Fibroblast of lung (primary cell): ENCODE data around the gene USH1C. TPM values are rescaled to one million over a fixed set of nuclear protein-coding genes. Genes with fewer than 3 reads are reported as not detected.
A peak's percentile ranks its signal among the peaks of the same experiment; 100 is the strongest.

Source experiments
- DNase-seq, 2 donors: peaks; one replicate each; pipeline versions ENCODE4 v3.0.0 to v3.0.0-alpha.2; 2010; ENCODE audit warnings: low read depth in 2 of 2
- H2AFZ ChIP-seq: 2 replicates; pipeline ENCODE4 v1.5.1; 2012; ENCODE audit warnings: low read length, control low read depth, inconsistent platforms
- H3K27ac ChIP-seq: 2 replicates; pipeline ENCODE4 v1.5.1; 2011; ENCODE audit warnings: low read length, control low read depth; ENCODE audit not compliant: insufficient read depth
- H3K27me3 ChIP-seq: 2 replicates; pipeline ENCODE4 v1.5.1; 2011; ENCODE audit warnings: mild to moderate bottlenecking, low read length; ENCODE audit not compliant: control insufficient read depth, insufficient read depth
- H3K36me3 ChIP-seq: 2 replicates; pipeline ENCODE4 v1.5.1; 2011; ENCODE audit warnings: low read length; ENCODE audit not compliant: control insufficient read depth, insufficient read depth
- H3K4me1 ChIP-seq: 2 replicates; pipeline ENCODE4 v1.5.1; 2011; ENCODE audit warnings: low read length; ENCODE audit not compliant: control insufficient read depth, insufficient read depth; ENCODE audit errors: extremely low read depth
- H3K4me2 ChIP-seq: 2 replicates; pipeline ENCODE4 v1.5.1; 2011; ENCODE audit warnings: low read length, control low read depth; ENCODE audit not compliant: insufficient read depth; ENCODE audit errors: extremely low read depth
- H3K4me3 ChIP-seq, 4 experiments: fragments of 200-600 bp in 1 of 4; sonication (generic) in 1 of 4; replicated peaks in 1 of 4; 2 replicates each; pipeline ENCODE4 v1.5.1; 2011 to 2016; ENCODE audit warnings: low read length in 4 of 4, low read depth in 3 of 4, mild to moderate bottlenecking in 3 of 4, control low read depth in 2 of 4, inconsistent platforms in 1 of 4, mixed read lengths in 1 of 4; ENCODE audit not compliant: insufficient read depth in 1 of 4; ENCODE audit errors: control extremely low read depth in 1 of 4
- H3K79me2 ChIP-seq: 2 replicates; pipeline ENCODE4 v1.5.1; 2012; ENCODE audit warnings: mild to moderate bottlenecking, low read length, inconsistent platforms; ENCODE audit not compliant: control insufficient read depth, insufficient read depth
- H3K9ac ChIP-seq: 2 replicates; pipeline ENCODE4 v1.5.1; 2011; ENCODE audit warnings: mild to moderate bottlenecking, low read length, control low read depth; ENCODE audit not compliant: insufficient read depth
- H3K9me3 ChIP-seq: 2 replicates; pipeline ENCODE4 v1.5.1; 2012; ENCODE audit warnings: low read depth, low read length; ENCODE audit not compliant: control insufficient read depth, insufficient read depth
- H4K20me1 ChIP-seq: 2 replicates; pipeline ENCODE4 v1.5.1; 2011; ENCODE audit warnings: low read length; ENCODE audit not compliant: control insufficient read depth, insufficient read depth; ENCODE audit errors: extremely low read depth
- EZH2 ChIP-seq: IDR thresholded peaks from 2 replicates; pipeline ENCODE4 v1.5.1; 2012; ENCODE audit warnings: low read length, control low read depth, mild to moderate bottlenecking; ENCODE audit errors: missing control alignments
- polyA plus RNA-seq, 2 donors: library from polyadenylated mRNA; depleted of rRNA in 1 of 2; stranded (reverse) in 1 of 2; unstranded in 1 of 2; fragments of >200 nt; gene quantifications; 2 replicates each; pipeline ENCODE4 v1.2.1, GENCODE V29; 2011 to 2012; ENCODE audit warnings: missing spikeins in 1 of 2
- total RNA-seq: library from RNA; depleted of rRNA; stranded (reverse); fragments of >200 nt; gene quantifications from 2 replicates; pipeline ENCODE4 v1.2.1, GENCODE V29; 2014
- TF ChIP-seq, protein P1 (sequence below), 2 donors: IDR thresholded peaks in 1 of 2; conservative IDR thresholded peaks in 1 of 2; 1 replicate in 1 of 2; 2 replicates in 1 of 2; pipeline ENCODE4 v1.5.1; 2011 to 2012; ENCODE audit warnings: low read length in 2 of 2, control low read depth in 1 of 2, inconsistent platforms in 1 of 2, low read depth in 1 of 2, mild to moderate bottlenecking in 1 of 2

The USH1C gene
- total and polyA plus RNA-seq, 2 donors (not counting 1 experiment from before 2014, with no cell fraction given): not detected

DNA sequence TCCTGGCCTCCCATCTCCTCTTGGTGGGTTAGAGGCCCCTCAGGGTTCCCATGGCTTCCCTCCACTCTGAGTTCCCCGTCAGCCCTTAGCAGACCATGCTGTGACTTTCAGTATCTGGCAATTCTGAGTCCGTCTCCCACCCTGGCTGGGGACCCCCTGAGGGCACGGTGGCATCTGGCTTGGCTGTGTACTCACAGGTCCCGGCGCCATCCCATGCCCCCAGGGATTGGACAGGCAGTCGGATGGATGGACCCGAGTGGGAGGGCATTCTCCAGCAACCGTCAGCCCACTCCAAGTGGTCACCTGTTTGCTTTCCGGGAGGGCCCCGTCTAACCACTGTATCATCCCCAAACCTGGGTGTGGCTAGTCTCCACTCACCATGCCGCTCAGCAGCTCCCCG lies 43.5 kb downstream of the USH1C start:
- Histone ChIP-seq H3K9me3 (no peaks in the 10 kb centered on the region), H3K4me2 (no peak overlapping the region), H3K79me2 (no peaks in the 10 kb centered on the region), H3K27me3 (no peaks in the 10 kb centered on the region), H2AFZ (no peak overlapping the region), H4K20me1 (no peaks in the 10 kb centered on the region), H3K4me3 (no peak overlapping the region), H3K4me1 (no peaks in the 10 kb centered on the region), H3K36me3 (no peaks in the 10 kb centered on the region), H3K27ac (no peak overlapping the region), H3K9ac (no peak overlapping the region)
- no peak for DNase-seq
- TF ChIP-seq, protein P1, sequence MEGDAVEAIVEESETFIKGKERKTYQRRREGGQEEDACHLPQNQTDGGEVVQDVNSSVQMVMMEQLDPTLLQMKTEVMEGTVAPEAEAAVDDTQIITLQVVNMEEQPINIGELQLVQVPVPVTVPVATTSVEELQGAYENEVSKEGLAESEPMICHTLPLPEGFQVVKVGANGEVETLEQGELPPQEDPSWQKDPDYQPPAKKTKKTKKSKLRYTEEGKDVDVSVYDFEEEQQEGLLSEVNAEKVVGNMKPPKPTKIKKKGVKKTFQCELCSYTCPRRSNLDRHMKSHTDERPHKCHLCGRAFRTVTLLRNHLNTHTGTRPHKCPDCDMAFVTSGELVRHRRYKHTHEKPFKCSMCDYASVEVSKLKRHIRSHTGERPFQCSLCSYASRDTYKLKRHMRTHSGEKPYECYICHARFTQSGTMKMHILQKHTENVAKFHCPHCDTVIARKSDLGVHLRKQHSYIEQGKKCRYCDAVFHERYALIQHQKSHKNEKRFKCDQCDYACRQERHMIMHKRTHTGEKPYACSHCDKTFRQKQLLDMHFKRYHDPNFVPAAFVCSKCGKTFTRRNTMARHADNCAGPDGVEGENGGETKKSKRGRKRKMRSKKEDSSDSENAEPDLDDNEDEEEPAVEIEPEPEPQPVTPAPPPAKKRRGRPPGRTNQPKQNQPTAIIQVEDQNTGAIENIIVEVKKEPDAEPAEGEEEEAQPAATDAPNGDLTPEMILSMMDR (conservative IDR thresholded peaks at IDR 0.05 in 1 of 2, IDR thresholded peaks at IDR 0.05 in 1 of 2; ENCODE audit: low read depth in 1 of 2, low read length in 2 of 2): no peak
- TF ChIP-seq EZH2: no peak

DNA sequence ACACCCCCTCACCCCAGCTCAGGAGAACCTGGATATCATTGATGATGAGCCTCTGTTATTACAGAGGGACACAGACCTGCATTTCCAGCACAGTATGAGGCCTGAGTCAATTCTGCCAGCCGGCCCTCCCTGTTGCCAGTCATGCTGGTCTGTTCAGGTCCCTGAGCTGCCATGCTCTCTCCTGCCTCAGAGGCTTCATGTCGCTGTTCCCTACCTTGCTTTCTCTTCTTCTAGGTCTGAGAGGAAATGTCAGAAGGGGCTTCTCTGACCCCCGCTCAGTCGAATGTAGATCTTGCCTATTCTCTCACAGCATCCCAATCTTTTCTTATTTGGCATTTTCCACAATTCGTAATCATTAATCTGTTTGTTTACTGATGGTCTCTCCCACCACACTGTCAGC lies 45.7 kb downstream of the USH1C start:
- Histone ChIP-seq H3K79me2 (no peaks in the 10 kb centered on the region), H3K27me3 (no peaks in the 10 kb centered on the region), H3K4me2 (no peak overlapping the region), H3K4me3 (no peak overlapping the region), H3K36me3 (no peaks in the 10 kb centered on the region), H3K9me3 (no peaks in the 10 kb centered on the region), H3K9ac (no peak overlapping the region), H2AFZ (no peak overlapping the region), H3K4me1 (no peaks in the 10 kb centered on the region), H3K27ac (no peak overlapping the region), H4K20me1 (no peaks in the 10 kb centered on the region)
- no peak for DNase-seq
- TF ChIP-seq, protein P1 (conservative IDR thresholded peaks at IDR 0.05 in 1 of 2, IDR thresholded peaks at IDR 0.05 in 1 of 2; ENCODE audit: low read depth in 1 of 2, low read length in 2 of 2): peak in 1 of 2 donors; percentile 30
- TF ChIP-seq EZH2: no peak

DNA sequence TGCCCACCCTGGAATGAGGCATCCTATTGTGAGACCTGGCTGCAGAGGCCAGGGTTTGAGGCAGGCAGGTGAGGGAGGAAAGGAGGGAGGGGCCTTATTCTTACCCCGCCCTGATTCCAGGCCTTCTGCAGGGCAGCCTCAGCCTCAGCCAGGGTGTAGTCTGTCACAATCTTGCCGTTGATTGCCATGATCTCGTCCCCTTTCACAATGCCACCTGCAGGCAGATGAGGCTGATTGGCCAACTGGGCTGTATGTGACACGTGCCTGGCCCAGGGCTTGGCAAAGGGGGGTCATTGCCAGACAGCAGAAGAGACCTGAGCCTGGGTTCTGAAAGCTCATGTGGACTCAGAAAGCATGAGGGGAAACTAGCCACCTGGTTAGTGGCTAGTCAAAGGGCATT lies 46.2 kb downstream of the USH1C start:
- Histone ChIP-seq H3K27me3 (no peaks in the 10 kb centered on the region), H3K9me3 (no peaks in the 10 kb centered on the region), H3K4me3 (no peak overlapping the region), H4K20me1 (no peaks in the 10 kb centered on the region), H3K36me3 (no peaks in the 10 kb centered on the region), H3K4me1 (no peaks in the 10 kb centered on the region), H3K79me2 (no peaks in the 10 kb centered on the region), H3K27ac (no peak overlapping the region), H2AFZ (no peak overlapping the region), H3K9ac (no peak overlapping the region), H3K4me2 (no peak overlapping the region)
- no peak for TF ChIP-seq EZH2
- TF ChIP-seq, protein P1 (conservative IDR thresholded peaks at IDR 0.05 in 1 of 2, IDR thresholded peaks at IDR 0.05 in 1 of 2; ENCODE audit: low read depth in 1 of 2, low read length in 2 of 2): no peak
- DNase-seq: no peak
